ENCODE measurements around the gene CRTC2.

DNA sequence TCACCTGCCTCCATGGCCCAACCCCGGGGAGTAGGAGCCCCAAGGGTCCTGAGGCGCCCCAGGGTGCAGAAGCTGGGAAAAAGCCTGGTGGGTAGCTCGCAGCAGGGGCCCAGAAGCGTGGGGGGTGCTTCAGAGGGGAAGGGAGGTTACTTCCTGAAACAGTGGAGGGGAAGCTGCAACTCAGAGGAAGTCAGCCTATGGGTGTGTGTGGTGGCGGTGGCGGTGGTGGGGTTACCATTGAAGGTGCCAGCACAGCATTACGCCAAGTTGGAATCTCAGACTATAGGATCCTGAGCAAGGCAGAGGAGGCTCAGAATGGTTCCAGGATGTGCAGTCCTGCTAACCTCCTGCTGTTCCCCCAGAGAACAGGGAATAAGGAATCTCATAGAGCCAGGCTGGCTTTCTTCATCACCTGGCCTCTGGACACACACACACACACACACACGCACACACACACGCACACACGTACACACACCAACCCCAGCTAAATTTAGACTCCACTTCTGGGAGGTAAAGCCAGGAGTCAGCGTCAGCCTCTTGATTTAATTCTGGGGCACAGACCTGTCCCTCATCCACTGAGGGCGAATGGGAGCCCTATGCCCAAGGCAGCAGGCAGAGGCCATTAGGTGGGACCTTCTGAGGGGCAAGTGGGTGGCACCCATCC, 13.1 kb downstream of the CRTC2 start:
- TF ChIP-seq, protein P1, sequence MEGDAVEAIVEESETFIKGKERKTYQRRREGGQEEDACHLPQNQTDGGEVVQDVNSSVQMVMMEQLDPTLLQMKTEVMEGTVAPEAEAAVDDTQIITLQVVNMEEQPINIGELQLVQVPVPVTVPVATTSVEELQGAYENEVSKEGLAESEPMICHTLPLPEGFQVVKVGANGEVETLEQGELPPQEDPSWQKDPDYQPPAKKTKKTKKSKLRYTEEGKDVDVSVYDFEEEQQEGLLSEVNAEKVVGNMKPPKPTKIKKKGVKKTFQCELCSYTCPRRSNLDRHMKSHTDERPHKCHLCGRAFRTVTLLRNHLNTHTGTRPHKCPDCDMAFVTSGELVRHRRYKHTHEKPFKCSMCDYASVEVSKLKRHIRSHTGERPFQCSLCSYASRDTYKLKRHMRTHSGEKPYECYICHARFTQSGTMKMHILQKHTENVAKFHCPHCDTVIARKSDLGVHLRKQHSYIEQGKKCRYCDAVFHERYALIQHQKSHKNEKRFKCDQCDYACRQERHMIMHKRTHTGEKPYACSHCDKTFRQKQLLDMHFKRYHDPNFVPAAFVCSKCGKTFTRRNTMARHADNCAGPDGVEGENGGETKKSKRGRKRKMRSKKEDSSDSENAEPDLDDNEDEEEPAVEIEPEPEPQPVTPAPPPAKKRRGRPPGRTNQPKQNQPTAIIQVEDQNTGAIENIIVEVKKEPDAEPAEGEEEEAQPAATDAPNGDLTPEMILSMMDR (IDR thresholded peaks at IDR 0.05 in 2 of 3, conservative IDR thresholded peaks at IDR 0.05 in 1 of 3; ENCODE audit: borderline replicate concordance in 1 of 3, insufficient read depth in 1 of 3, low read depth in 2 of 3, low read length in 2 of 3) = no peak
- TF ChIP-seq POLR2A (IDR thresholded peaks at IDR 0.05; ENCODE audit: borderline replicate concordance, extremely low read depth, insufficient read depth, insufficient read length) (no peak), JUND (IDR thresholded peaks at IDR 0.05) (no peak), EZH2 (IDR thresholded peaks at IDR 0.05) (no peak), ZFX (IDR thresholded peaks at IDR 0.05) (no peak), SP1 (IDR thresholded peaks at IDR 0.05; ENCODE audit: low read depth) (no peak)
- TF ChIP-seq, protein P2, sequence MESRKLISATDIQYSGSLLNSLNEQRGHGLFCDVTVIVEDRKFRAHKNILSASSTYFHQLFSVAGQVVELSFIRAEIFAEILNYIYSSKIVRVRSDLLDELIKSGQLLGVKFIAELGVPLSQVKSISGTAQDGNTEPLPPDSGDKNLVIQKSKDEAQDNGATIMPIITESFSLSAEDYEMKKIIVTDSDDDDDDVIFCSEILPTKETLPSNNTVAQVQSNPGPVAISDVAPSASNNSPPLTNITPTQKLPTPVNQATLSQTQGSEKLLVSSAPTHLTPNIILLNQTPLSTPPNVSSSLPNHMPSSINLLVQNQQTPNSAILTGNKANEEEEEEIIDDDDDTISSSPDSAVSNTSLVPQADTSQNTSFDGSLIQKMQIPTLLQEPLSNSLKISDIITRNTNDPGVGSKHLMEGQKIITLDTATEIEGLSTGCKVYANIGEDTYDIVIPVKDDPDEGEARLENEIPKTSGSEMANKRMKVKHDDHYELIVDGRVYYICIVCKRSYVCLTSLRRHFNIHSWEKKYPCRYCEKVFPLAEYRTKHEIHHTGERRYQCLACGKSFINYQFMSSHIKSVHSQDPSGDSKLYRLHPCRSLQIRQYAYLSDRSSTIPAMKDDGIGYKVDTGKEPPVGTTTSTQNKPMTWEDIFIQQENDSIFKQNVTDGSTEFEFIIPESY (IDR thresholded peaks at IDR 0.05; ENCODE audit: extremely low read depth, insufficient replicate concordance, low read length) = no peak
